ENCODE results near the gene PKNOX2.
A peak's percentile ranks its signal among the peaks of the same experiment; 100 is the strongest.

PKNOX2 gene

GRCh38 chr11:125162743-125163142 is 1.8 kb upstream of the PKNOX2 start:
- DNase-seq (ENCODE audit: low read depth): no peak
- TF ChIP-seq CTCF (IDR thresholded peaks at IDR 0.05; ENCODE audit: low read length, missing control alignments): no peak

GRCh38 chr11:125163431-125164063 is 1.0 kb upstream of the PKNOX2 start:
- TF ChIP-seq CTCF (IDR thresholded peaks at IDR 0.05; ENCODE audit: low read length, missing control alignments): no peak
- no peak for DNase-seq (ENCODE audit: low read depth)
- H3K4me3 ChIP-seq (replicated peaks; ENCODE audit: low read depth, low read length): no peak overlapping the region

More at GRCh38 chr11:125162743-125163142, 1.8 kb upstream of the PKNOX2 start:
- H3K4me3 ChIP-seq (replicated peaks; ENCODE audit: low read depth, low read length): no peak overlapping the region

- H3K4me3 ChIP-seq (replicated peaks; ENCODE audit: low read depth, low read length): peak overlapping the region; percentile 40
- TF ChIP-seq CTCF (IDR thresholded peaks at IDR 0.05; ENCODE audit: low read length, missing control alignments): no peak
- no peak for DNase-seq (ENCODE audit: low read depth)
Observed at GRCh38 chr11:125164091-125164421, 495 bp upstream of the PKNOX2 start.

- no peak for TF ChIP-seq CTCF (IDR thresholded peaks at IDR 0.05; ENCODE audit: low read length, missing control alignments)
- DNase-seq (ENCODE audit: low read depth): peak; percentile 40
- H3K4me3 ChIP-seq (replicated peaks; ENCODE audit: low read depth, low read length): peak overlapping the region; percentile 70
Observed at GRCh38 chr11:125165111-125165842, 726 bp downstream of the PKNOX2 start.

GRCh38 chr11:125165843-125166763 is 1.6 kb downstream of the PKNOX2 start:
- no peak for TF ChIP-seq CTCF (IDR thresholded peaks at IDR 0.05; ENCODE audit: low read length, missing control alignments)
- peak; percentile 33 for DNase-seq (ENCODE audit: low read depth)
- peak overlapping the region; percentile 70 for H3K4me3 ChIP-seq (replicated peaks; ENCODE audit: low read depth, low read length)

- H3K4me3 ChIP-seq (replicated peaks; ENCODE audit: low read depth, low read length): peak overlapping the region; percentile 70
- no peak for TF ChIP-seq CTCF (IDR thresholded peaks at IDR 0.05; ENCODE audit: low read length, missing control alignments)
- no peak for DNase-seq (ENCODE audit: low read depth)
Observed at GRCh38 chr11:125166764-125167291, 2.3 kb downstream of the PKNOX2 start.

All from fibroblast of pulmonary artery (primary cell).